AG04450 (cell line): ENCODE data around the gene TRERF1. TPM values are rescaled to one million over a fixed set of nuclear protein-coding genes. Genes with fewer than 3 reads are reported as not detected.

Source experiments
- CTCF ChIA-PET: fragments of 300-600, 350-600 bp; formaldehyde crosslinking; extraction: SDS; loops from one replicate; lab custom pipeline; 2022; ENCODE audit warnings: antibody characterized with exemption, inconsistent platforms; lab: Charles Lee
- POLR2A ChIA-PET: fragments of 350-600 bp; formaldehyde crosslinking; extraction: SDS; loops from one replicate; lab custom pipeline; 2021; ENCODE audit warnings: antibody characterized with exemption, inconsistent platforms; lab: Yijun Ruan, JAX
- DNase-seq: peaks from one replicate; pipeline ENCODE4 v3.0.0-alpha.2; 2011; ENCODE audit warnings: low read depth, low spot score
- H3K27ac ChIP-seq: one replicate; pipeline ENCODE4 v1.5.1; 2012; ENCODE audit warnings: low read depth, low read length, control low read depth
- H3K27me3 ChIP-seq: one replicate; pipeline ENCODE4 v1.6.0; 2012; ENCODE audit warnings: low read length; ENCODE audit not compliant: control insufficient read depth, insufficient read depth
- H3K4me3 ChIP-seq: 2 replicates; pipeline ENCODE4 v1.5.1; 2011; ENCODE audit warnings: mild to moderate bottlenecking, low read depth, low read length, control low read depth
- H3K9me3 ChIP-seq: 2 replicates; pipeline ENCODE4 v1.5.1; 2012; ENCODE audit warnings: low read length; ENCODE audit not compliant: control insufficient read depth, insufficient read depth
- CTCF ChIP-seq: IDR thresholded peaks from 2 replicates; pipeline ENCODE4 v1.5.1; 2011; ENCODE audit warnings: low read depth, low read length, control low read depth, inconsistent platforms
- polyA plus RNA-seq: library from polyadenylated mRNA; depleted of rRNA; stranded (reverse); fragments of >200 nt; gene quantifications from 2 replicates; pipeline ENCODE4 v1.2.3, GENCODE V29; 2011

Gene TRERF1
- polyA plus RNA-seq, 1 experiment = 7.3 TPM

DNA sequence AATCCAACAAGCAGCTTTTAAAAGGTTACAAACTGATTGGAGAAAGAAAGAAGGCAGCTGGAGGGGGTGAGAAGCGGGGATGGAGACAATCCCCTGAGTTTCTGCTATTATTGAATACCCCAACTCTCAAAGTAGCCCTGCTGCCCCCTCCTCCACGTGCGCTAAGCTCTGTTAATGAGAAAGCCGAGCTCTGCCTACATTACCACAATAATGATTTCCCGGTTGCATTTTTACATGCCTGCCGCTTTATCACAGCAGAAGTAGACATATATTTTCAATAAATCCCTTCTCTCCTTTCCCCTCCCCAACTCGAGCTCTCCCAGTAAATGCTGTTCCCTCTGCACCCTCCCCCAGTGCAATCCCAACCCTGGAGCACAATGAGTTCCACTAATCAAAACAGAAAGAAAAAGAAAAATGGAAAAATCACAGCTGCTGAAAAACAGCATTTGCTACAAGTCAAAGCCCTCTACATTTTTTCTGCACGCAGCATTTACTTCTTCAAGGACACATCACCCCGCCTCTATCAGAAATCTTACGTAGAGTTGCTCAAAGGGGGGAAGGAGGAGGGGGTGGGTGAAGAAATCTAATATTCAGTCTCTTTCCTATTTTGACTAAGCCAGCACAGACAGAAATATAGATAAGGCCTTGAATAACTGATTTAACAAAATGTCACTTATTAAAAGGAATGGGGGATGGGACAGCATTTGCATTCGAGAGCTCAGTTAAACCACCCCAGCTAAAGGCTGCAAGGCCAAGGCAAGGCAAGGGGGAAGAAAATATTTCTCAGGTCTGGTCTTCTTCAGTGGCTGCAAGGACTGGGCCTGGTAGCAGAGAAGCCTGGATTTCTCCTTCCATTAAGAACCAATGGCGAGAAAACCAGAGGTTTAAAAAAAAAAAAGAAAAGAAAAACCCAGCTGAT is 10.7 kb downstream of the TRERF1 start:
- CTCF ChIA-PET = interaction anchor here (0.9 to 5.8 kb wide), 4 partner anchors 91 to 226 kb away, joined by 3 to 37 read pairs (median 8); no protein-coding TSS in a partner anchor
- no peaks in the 10 kb centered on the region for H3K27me3 ChIP-seq
- no peaks in the 10 kb centered on the region for H3K9me3 ChIP-seq
- POLR2A ChIA-PET = interaction anchor here (0.6 to 2.7 kb wide), 3 partner anchors 10 to 35 kb away, joined by 3 to 19 read pairs (median 12); partner anchors contain the start of gene TRERF1
- no peak for TF ChIP-seq CTCF
- DNase-seq = peak; percentile 57
- peak overlapping the region; percentile 63 for H3K27ac ChIP-seq
- H3K4me3 ChIP-seq = peak overlapping the region; percentile 27

DNA sequence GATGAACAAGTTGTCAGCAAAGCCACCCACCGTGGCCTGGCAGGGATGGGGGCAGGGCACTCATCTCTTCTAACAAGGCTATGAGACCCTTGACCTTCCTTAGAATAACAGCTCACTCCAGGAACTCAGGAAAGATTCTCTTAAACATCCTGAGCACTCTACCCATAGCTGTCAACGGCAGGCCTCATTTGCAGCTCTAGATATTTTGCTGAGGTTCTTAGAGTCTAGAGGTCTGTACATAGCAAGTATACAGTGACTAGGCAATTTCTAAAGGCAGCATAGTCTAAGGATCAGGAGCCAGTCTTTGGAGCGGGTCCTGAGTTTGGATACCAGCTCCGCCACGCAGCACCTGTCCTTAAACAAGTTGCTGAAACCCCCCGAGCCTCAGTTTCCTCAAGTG is 11.7 kb downstream of the TRERF1 start:
- Histone ChIP-seq H3K9me3 (no peaks in the 10 kb centered on the region), H3K27ac (peak overlapping the region; percentile 70), H3K4me3 (no peak overlapping the region), H3K27me3 (no peaks in the 10 kb centered on the region)
- POLR2A ChIA-PET = interaction anchor here (0.6 to 0.7 kb wide), 2 partner anchors 9 to 12 kb away, joined by 3 to 6 read pairs; partner anchors contain the start of gene TRERF1
- DNase-seq = no peak
- CTCF ChIA-PET = interaction anchor here (5.8 kb wide), 1 partner anchor 108 kb away, joined by 37 read pairs; no protein-coding TSS in a partner anchor
- no peak for TF ChIP-seq CTCF

GRCh38 chr6:42436825-42437224 is 14.9 kb downstream of the TRERF1 start:
- Histone ChIP-seq H3K4me3 (no peak overlapping the region), H3K9me3 (peaks cover 11% of the 10 kb centered on the region), H3K27ac (no peak overlapping the region), H3K27me3 (no peaks in the 10 kb centered on the region)
- POLR2A ChIA-PET = no interaction called here
- no peak for TF ChIP-seq CTCF
- CTCF ChIA-PET = no interaction called here
- no peak for DNase-seq

DNA sequence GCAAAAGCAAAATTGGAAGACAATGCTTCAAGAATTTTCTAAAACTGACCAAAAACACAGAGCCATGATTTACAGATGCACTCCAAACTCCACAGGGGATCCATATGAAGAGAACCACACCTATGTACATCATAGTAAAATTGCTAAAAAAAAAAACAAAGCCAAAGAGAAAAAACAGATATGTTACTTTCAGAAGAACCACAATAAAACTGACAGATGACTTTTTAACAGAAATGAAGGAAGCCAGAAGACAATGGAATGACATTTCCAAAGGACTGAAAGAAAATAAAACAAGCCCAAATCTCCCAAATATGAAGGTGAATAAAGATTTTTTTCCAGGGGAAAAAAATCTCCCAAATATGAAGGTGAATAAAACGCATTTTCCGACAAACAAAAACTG is 17.5 kb downstream of the TRERF1 start:
- peaks cover 11% of the 10 kb centered on the region for H3K9me3 ChIP-seq
- ChIA-PET CTCF (no interaction called here), POLR2A (no interaction called here)
- no peaks in the 10 kb centered on the region for H3K27me3 ChIP-seq
- no peak for DNase-seq
- no peak overlapping the region for H3K27ac ChIP-seq
- TF ChIP-seq CTCF = no peak
- H3K4me3 ChIP-seq = no peak overlapping the region

DNA sequence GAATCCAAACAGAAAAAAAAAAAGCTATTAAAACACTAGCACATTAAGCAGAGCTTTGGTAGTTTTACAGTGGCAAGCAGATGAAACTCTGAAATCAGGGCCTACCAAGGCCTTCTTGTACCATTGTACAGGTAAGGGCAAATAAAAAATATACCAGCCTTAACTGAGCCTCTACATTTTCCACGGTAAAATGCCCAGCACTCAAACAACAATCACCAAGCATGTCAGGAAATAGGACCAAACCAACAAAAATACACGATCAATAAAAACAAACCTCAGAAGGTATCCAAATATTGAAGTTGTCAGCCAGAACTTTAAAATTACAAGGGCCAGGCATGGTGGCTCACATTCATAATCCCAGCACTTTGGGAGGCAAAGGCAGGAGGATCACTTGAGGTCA is 18.3 kb downstream of the TRERF1 start:
- Histone ChIP-seq H3K27ac (no peak overlapping the region), H3K4me3 (no peak overlapping the region), H3K9me3 (peaks cover 11% of the 10 kb centered on the region), H3K27me3 (no peaks in the 10 kb centered on the region)
- ChIA-PET CTCF (interaction anchor here (2.6 kb wide), 1 partner anchor 114 kb away, joined by 9 read pairs; no protein-coding TSS in a partner anchor), POLR2A (no interaction called here)
- no peak for TF ChIP-seq CTCF
- no peak for DNase-seq
